HG02885 (cell line): ENCODE results near the gene CLEC20A.

Source experiments
- ATAC-seq: cut with Tn5 transposase; IDR thresholded peaks from one replicate; pipeline ENCODE4 v1.9.1; 2021; ENCODE audit warnings: mild to moderate bottlenecking; ENCODE audit not compliant: unreplicated experiment, poor library complexity

CLEC20A gene

GRCh38 chr1:178496410-178497135, at the start of gene CLEC20A:
TSS of gene CLEC20A (minus strand) at chr1:178496964. CDS start at chr1:178496939, 25 bp downstream.
- no peak for ATAC-seq

DNA sequence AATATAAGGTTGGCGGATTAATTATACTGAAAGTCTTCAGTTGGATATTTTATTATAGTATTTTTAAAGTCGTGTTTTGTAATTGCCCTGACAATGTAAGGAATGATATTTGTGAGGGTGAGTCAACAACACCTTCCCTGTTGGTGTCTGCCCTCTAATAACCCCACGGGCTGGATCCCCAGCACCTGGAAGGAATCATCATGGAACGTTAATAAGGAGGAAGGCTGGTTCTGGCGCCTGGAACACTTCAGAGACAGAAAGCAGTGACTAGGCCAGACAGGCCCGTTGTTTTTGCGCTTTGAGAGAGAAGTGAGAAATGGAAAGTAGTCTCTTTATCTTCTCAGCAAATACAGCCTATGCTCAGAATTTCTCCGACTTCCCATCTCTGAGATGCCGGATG, 47.8 kb upstream of the CLEC20A start:
- ATAC-seq, result no peak

GRCh38 chr1:178543290-178543607, 46.5 kb upstream of the CLEC20A start:
- peak; percentile 44 for ATAC-seq

GRCh38 chr1:178542554-178543289, 46.0 kb upstream of the CLEC20A start:
- ATAC-seq, result peak; percentile 76

GRCh38 chr1:178541829-178542553, 45.2 kb upstream of the CLEC20A start:
- ATAC-seq, result peak; percentile 52

DNA sequence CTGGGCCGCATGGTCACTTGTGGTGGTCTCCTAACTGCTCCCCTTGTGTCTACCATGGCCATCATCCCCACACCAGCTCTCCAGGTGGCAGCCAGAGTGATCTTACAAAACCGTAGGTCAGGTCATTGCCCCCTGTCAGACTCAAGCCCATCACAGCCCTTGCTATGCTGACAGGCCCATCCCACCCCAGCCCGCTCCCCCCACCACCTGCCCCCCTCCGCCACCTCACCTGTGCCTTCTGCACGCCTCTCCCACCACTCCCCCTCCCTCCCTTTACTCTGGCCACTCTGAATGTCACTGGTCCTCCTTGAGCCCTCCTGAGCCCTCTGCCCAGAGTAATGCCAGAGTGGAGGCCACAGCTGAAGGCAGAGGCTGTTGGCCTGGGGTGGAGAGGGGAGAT, 44.6 kb upstream of the CLEC20A start:
- no peak for ATAC-seq

GRCh38 chr1:178540646-178541045, 43.9 kb upstream of the CLEC20A start:
- no peak for ATAC-seq

GRCh38 chr1:178540204-178540603, 43.4 kb upstream of the CLEC20A start:
- ATAC-seq, result no peak

DNA sequence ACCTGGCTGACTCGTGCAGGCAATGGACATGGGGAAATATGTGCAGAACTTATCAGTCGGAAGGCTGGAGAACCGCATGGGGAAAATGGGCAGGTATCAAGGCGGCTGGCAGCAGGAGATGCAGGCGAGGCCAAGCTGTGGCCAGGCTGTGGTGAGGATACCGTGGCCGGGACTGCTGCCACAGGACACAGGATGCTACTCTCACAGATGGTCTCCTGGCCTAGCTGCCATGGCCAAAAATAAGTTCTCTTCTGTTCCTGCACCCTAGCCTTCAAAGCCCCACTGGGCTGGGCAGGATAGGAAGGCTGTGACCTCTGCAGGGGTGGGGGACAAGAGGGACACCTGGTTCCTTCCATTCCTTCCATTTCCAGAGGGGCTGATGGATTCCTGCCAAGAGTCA, 42.5 kb upstream of the CLEC20A start:
- ATAC-seq, result no peak

GRCh38 chr1:178538192-178538916, 41.6 kb upstream of the CLEC20A start:
- ATAC-seq, result no peak

DNA sequence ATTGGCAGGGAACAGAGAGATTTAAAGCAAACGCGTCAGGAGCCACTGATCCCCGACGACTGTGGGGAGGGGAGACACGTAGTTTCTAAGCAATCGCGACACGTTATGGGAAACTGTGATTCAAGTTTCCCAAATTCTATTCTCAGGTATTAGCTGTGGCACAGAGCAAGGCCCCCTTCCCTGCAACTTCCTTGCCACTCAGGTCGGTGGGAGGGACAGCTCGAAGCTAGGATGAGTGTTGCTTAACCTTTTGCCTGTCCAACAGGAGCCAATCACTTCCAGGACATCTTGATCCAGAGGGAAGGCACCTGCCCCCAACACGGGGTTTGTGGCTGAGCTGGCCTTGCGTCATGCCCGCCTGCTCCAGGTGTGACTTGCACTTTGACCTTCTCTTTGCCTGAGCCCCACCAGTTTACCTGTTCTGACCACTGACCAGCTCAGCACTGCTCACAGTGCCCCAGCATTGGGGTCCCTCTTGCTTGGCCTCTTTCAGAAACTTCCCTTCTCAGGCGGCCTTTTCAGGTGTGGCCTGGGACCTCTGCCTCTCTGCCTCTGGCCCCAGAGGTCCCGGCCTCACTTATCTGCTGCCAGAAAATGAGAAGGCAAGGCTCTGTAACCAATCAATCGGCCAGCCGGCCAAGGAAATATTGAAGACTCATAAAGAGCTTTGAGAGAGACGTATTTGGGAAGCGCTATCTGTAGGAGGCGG, 40.8 kb upstream of the CLEC20A start:
- ATAC-seq, result no peak

- ATAC-seq, result no peak
These were observed 40.1 kb upstream of the CLEC20A start for GRCh38 chr1:178536844-178537371.

GRCh38 chr1:178536329-178536728, 39.6 kb upstream of the CLEC20A start:
- ATAC-seq, result no peak

GRCh38 chr1:178534137-178534868, 37.5 kb upstream of the CLEC20A start:
- no peak for ATAC-seq

DNA sequence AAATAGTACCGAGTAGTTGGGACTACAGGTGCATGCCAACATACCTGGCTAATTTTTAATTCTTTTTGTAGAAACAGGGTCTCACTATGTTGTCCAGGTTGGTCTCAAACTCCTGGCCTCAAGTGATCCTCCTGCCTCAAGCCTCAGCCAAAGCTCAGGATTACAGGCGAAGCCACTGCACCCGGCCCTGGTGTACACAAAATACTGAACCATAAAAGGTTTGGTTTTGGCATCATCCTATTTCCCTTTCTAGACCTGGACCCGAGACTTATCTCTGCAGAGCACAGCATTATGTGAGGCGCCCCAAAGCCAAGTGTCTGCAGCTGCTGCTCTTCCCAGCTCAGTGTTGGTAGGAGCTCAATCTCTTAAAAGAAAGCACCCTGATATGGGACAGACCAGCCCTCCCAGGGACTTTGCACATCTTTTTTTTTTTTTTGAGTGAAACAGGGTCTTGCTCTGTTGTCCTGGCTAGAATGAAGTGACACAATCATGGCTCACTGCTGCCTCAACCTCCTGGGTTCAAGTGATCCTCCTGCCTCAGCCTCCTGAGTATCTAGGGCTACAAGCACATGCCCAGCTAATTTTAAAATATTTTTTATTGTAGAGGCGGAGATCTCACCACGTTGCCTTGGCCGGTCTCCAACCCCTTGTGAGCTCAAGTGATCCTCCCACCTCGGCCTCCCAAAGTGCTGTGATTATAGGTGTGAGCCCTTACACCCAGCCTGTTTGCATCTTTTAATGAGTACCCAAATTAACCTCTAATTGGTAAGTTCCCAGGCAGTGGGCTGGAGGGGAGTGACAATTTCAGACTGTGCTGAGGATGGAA, 36.6 kb upstream of the CLEC20A start:
- no peak for ATAC-seq

DNA sequence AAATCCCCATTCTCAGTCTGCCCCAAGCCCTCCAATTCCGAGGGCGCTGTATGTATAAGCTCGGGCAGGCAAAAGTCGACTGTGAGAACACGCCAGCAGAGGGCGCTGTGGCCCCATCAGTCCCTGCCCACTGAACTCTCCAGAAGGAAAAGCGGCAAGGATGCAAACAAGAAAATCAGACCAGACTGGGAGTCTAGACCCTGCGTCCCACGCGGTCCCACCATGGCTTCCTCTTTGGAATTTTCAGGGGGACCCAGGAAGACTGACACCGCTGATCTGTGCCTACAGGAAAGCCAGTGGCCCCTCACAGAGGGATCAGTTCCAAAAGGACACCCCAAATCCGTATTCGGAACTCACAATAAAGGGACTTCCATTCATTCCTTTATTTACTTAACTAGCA, 35.6 kb upstream of the CLEC20A start:
- peak; percentile 84 for ATAC-seq

- no peak for ATAC-seq
These were observed 35.1 kb upstream of the CLEC20A start for GRCh38 chr1:178531887-178532286.

- ATAC-seq, result no peak
These were observed 33.7 kb upstream of the CLEC20A start for GRCh38 chr1:178530502-178530901.
